Smooth muscle cell of the brain vasculature (primary cell): ENCODE data around the gene GLRX5.
"Not testable (repeated sequence)": the region's sequence is repeated elsewhere in the genome, so short reads cannot be mapped to it uniquely, and the experiment has no call there.

ENCODE experiments used
- DNase-seq: peaks from one replicate; pipeline ENCODE4 v3.0.0-alpha.2; 2012; ENCODE audit warnings: low read depth, low spot score

The GLRX5 gene

DNA sequence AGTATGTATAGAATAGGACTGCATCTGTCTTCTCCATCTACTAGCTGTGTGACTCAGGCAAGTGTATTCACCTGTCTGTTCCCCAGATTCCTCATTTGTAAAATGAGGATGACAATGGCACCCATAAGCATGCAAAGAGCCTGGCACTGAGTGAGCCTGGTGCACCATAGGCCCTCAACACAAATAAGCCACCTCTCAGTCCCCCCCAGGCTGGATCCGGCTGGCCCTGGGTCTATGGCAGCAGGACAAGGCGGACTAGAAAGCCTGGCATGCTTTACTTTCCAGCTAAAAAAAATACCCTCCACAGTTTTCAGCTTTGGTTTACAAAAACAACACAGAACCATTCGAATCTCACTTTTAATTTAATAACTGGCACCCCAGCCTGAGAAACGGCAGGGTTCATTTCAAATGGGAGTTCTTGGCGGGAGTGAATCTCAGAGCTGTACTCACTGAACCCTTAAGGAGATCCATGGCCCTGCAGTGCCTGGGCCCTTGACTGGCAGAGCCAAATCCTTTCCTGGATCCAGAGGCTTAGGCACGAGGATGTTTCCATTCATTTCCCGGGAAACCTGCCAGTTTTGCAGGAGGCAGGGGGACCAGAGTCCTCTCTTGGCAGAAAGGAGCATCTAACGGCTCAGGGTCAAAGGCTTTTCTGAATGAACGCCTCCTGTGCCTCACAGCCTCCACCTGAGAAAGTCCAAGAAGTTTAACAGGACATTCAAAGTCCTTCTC, 36.1 kb upstream of the GLRX5 start:
- DNase-seq = no peak

DNA sequence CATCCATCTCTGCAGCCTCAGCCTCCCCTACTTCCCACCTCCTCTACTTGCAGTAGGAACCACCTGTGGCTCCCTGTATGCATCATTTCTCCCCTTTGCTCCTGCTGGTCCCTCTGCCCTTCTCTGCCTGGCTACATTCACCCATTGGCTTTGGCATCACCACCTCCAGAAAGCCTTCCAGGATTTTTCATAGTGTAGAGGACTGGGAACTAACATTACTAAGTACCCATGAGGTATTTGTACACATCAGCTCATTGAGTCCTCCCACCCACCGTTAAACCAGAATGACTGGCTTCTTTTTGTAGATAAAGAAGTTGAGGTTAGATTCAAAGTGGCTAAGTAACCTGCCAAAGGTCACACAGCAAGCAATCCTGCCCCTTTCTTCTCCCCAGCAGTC, 35.5 kb upstream of the GLRX5 start:
- no peak for DNase-seq

DNA sequence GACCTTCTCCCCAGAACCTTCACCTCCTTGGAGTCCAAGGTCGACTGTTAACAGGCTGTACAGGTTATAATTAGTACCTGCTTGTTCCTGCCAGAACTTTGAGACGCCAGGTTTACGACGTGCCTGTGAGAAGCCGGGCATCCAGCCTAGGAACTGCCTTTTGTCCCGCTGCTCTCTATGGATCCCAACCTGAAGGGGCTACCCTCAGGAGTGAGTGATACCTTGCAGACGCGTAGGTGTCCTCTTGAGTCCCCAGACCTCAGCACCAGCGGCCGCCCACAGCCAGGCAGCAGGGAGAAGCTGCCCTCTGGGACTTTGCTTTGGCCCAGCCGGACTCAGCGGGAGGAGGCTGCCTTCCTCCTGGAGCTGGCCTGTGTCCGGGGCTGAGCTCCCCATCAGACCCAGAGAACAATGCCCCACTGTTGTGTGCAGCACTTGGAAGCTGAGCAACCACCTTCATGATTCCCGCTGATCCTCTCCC, 34.6 kb upstream of the GLRX5 start:
- no peak for DNase-seq

DNA sequence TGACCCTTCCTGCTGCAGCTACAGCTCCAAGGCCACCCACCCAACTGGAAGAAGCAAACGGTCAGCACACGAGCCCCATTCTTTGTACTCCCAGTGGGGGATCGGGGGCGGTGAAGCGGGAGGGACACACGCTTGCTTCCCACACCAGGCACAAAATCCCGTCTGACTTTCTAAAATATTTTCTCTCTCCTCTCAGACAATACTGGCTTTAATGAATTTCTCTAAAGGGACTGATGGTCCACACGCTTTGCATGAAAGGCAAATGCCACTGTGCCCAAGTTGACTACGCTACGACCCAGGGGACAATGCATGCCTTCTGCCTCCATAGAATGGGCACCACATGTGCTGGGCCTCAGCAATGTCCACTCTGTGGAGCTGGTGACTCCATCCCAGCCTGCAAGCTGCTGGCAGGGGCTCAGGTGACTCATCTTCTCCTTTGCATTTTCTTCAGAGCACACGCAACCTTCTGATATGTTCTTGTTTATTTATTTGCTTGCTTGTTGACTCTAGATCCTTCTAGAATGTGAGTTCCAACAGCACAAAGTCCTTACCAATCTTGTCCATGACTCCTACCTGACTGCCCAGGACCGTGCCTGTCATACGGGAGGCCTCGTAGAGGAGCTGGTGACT, 34.0 kb upstream of the GLRX5 start:
- DNase-seq = no peak

DNA sequence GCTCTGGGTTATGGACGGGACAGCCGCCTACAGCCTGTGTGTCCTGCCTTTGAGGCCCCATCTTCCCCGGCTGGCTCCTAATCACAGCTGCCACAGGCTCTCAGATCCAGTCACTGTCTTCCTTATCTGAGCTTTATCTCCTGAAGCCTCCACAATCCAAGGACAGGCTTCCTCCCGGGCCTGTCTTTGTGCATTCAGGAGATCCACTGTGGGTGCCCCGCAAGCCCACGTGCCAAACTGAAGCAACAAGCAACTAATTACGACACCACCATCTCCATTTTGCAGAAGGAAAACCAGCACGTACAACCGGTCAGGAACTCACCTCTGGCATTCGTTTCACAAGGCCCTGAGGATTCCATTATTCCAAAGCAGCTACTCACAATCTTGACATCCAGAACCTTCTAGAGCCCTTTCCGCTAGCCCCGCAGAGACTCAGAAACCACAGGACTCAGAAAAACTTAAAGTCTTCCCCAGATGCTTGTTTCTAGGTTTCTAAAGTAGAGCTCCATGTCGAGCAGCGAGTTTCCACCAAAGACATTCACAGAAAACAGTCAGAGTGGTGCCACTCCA, 32.4 kb upstream of the GLRX5 start:
- no peak for DNase-seq

DNA sequence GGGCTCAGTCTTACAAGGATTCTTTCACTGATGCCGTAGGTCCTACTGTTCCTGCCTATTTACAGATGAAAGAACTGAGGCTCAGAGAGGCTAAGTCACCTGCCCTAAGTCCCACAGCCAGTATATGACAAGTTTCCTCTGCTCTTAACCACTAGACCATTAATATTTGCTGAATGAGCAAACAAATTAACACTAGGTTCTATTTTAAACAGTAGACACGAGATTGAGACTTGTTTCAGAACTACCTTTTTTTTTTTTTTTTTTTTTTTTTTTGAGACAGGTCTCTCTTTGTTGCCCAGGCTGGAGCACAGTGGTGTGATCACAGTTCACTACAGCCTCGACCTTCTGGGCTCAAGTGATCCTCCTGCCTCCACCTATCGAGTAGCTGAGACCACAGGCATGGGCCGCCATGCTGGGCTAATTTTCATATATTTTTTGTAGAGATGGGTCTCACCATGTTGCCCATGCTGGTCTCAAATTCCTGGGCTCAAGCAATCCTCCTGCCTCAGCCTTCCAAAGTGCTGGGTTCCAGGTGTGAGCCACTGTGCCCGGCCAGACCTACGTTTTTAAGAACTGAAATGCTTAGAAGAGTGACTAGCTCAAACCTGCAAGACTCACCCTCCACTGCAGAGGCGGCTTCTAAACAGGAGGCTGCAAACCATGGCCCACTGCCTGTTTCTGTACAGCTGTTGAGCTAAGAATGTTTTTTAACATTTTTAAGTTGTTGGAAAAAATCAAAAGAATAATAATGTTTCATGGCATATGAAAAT, 31.3 kb upstream of the GLRX5 start:
- DNase-seq = no peak

DNA sequence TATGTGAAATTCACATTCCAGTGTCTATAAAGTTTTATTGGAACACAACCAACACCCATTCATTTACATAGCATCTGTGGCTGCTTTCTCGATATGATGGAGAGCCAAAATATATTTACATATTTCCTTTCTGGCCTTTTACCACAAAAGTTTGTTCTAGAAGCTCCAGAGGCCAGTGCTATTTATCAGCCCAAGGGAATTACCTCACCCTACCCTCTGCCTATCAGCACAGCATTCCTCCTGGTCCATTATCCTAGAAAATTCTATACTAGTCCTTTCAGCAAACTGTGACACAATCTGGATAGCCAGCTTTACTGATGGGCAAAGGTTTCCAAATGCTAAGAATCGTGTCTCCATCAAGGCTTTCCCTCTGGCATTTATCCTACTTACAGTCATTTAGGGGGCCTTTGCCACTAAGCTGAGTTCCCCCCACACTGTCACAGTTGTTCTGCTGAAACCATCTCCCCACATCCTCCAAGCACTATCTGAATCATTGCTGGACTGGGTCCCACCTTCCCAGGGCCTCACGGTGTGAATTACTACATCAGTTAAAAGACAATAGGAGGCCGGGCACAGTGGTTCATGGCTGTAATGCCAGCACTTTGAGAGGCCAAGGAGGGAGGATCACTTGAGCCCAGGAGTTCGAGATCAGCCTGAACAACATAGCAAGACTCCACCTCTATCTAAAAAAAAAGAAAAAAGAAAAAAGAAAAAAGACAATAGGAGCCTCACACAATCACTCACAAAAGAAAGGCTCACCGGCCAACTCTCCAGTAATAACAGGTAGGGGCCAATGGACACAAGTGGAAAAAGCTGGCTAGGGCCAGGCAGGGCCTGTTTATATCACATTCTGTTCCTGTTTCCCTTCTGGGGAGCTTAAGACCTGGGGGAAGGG, 30.5 kb upstream of the GLRX5 start:
- no peak for DNase-seq

DNA sequence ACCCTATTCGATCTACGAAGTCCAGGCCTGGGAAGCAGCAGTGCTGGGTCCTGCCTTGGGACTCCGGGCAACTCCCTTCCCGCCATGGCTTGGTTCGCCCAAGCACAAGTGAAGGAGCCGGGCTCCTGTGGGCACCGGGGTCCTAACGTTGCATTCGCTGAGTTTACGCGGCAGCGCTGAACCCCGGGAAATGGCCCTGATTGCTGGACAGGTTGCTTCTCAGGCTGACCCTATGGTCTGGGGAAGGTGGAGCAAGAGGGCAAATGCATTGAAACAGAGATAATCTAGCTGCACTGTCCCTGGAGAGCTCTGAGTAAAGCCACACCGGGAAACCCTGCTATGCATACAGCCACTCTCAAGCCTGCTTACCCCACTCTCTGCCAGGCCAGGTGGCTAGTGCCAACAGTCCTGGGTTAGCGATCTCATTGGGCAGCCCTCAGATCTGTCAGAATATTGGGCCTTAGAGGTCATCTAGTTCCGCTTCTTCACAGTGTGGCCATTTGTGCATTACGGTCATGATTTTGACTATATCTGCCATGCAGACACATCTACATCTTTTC, 29.7 kb upstream of the GLRX5 start:
- DNase-seq = no peak

DNA sequence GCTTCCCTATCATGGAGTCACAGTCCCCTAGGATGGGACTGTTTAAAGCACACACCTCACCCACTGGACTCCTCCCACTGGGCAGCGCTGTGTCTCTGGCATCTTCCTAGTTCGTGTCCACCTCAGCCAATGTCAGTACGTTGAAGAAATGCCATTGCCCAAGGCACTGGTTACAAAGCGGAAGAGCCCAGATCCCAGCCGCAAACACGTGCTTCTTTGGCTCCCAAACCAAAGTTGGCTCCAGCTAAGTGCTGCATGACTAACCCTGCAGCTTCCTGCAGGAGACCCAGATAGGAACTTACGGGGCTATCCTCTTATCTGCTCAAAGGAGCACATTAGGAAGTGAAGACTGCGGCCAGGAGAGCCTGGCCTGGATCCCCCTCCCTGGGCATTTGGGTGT, 27.7 kb upstream of the GLRX5 start:
- DNase-seq = no peak

DNA sequence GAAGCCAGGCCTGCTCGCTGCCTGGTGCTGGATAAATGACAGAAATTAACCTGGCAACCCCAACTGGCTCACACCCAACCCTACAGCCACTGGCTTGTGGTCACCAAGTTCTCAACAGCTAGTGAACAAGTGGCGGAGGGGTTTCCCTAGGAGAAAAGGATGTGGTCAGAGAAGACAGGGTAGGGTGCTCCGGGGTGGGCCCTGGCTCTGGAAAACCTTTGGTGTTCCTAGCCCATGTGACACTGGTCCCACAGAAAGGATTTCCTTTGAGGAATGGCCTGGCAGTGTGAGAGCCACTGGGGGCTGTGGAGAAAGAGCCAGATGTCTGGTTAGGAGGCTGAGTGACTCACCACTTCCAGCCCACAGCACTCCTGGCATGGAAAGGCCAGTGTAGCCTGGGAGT, 27.1 kb upstream of the GLRX5 start:
- no peak for DNase-seq

DNA sequence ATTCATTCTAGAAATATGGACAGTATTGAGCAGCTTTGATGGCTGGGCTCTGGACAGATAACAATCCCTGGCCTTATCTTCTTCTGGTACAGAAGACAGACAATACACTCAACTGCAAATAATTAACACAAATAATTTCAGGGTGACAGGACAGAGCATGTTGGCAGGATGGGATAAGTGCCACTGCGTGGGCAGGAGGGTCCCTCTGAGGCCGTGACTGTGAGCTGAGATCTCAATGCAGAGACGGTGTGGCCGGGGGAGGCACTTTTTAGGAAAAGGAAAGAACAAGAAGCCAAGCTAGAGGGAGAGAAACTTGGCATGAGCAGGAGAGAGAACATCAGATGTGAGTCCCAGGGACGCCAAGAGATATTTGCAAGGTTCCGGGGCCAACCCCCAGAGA, 26.5 kb upstream of the GLRX5 start:
- DNase-seq = no peak

DNA sequence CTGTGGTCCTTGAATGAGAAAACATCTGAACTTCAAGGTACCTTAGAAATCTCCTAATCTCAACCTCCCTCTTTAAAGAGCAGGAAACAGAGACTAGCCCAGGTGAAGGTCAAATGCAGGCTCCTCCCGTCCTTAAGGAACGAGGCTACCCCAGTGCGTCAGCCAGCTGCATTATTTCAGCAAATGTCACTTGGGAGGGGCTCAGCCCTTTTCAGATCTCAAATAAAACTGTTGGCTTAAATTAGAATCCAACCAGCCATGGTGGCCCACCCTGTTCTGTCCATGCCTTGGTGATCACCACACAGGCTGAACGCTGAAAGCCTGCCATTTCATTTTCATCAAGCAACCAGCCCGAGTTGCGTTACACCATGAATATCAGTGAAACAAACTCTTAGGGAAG, 25.4 kb upstream of the GLRX5 start:
- no peak for DNase-seq

DNA sequence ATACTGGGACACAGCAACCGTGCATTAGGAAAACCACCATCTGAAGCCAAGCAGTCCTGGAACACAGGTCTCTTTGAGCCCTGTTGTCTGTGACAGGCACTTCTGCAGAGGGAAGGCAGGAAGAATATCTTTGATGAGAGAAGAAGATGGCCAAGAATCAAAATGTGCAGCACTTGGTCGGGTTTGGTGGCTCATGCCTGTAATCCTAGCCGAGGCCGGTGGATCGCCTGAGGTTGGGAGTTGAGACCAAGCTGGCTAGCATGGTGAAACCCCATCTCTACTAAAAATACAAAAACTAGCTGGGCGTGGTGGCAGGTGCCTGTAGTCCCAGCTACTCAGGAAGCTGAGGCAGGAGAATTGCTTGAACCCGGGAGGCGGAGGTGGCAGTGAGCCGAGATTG, 24.5 kb upstream of the GLRX5 start:
- DNase-seq = not testable (repeated sequence)

DNA sequence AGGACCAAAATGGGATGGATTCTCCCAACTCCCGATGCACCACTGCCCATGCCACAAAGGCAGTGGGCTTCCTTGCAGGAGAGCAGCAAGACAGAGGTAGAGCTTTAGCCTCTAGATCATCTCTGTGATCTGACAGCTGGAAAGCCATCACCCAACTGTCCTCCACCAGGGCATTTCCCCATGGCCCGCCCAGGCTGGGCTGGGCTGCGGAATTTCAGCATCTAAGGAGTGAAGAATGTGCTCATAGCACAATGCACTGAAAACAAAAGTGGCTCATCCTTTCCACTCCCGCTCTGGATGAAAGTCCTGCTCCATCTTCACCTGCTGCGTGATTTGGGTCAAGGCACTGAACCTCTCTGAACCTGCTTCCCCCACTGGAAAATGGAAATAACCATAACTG, 24.0 kb upstream of the GLRX5 start:
- DNase-seq = no peak

DNA sequence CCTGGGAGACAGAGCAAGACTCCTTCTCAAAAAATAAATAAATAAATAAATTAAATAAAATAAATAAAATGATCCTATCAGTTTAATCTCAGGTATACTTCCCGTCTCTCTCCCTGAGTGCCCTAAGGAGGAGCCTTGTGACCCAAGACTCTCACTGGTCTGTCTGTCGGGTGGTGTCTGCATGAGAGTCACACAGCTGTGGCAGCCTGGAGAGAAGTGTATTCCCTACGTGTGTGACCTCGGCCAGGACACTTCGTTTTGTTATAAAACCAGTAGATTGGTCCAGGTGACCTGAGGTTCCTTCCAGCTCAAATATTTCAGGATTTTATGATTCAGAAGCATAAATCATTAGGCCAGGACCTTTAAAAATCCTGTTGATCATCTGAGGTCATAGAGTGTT, 23.2 kb upstream of the GLRX5 start:
- DNase-seq = no peak

DNA sequence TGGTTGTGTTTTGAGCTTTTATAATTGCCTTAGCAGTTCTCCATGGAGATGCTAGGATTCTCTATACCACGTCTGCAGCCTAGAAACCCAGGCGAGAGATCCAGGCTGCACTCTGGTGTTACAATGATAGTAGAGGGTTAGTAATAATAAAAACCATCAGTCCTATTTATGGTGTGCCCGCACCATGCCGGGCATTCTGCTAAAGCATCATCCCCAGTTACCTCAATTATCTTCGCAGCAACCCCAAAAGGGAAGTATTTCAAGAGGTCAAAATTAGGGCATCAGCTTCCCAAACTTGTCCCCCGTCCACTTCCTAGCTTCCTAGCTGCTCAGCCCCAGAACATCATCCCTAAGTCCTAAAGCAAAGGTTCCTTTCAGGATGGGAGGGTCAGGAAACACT, 21.6 kb upstream of the GLRX5 start:
- DNase-seq = no peak

DNA sequence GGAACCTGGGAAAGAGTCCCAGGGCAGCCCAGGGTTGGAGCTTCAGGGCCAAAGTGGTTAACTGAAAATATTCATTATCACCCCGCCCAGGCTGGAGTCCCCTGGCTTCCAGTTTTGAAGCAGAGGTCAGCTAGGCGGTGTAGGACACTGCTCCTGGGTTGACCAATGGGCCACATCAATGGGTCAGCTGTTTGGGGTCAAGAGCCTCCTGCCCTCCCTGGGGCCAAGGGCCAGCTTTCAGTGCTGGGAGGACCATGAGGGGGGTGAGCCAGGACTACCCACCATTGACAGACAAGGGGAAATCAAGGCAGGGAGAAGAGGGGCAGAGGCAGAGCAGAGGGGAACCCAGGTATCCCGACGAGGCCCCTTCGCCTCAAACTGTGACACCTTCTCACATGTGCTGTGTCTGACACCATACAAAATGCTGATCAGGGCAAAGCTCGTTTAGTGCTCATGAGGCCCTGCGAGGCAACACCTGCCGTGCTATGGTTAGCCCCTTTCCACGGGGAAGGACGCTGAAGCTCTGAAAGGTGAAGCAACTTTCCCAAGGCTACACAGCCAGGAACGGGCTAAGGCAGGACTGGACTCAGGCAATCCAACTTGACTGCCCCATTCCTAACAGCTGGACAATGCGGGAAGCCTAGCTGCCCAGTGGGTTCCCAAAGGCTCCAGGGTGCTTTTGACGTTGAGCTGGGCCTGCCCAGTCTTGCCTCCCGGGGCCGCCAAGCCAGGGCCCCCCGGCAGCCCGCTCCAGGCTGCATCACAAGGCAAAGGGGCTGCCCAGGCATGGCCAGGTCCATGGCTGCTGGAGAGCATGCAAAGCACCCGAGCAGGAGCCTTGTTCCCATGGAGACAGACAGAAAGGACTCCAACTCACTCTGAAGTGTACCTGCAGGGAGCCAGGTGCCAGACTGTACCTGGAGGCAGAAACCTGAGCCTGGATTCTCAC, 20.4 kb upstream of the GLRX5 start:
- DNase-seq = no peak

DNA sequence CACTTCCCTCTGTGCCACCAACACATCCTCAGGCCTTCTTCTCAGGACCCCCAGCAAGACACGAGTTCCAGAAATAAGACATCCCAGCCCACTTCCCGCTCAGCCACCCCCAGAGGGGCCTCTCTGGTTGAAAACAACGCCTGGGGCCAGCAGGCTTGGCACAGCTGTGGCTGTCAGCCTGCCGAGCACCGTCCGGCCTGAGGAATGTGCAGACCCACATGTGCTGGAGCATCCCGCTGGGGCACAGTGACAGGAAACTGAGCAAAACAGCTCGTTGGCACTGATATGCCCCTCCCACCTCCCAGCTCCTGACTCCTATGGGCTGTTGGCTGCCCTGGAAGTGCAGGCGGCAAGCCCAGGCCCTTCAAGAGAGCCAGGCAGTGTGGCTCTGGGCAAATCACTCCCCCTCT, 19.8 kb upstream of the GLRX5 start:
- peak; percentile 81 for DNase-seq

DNA sequence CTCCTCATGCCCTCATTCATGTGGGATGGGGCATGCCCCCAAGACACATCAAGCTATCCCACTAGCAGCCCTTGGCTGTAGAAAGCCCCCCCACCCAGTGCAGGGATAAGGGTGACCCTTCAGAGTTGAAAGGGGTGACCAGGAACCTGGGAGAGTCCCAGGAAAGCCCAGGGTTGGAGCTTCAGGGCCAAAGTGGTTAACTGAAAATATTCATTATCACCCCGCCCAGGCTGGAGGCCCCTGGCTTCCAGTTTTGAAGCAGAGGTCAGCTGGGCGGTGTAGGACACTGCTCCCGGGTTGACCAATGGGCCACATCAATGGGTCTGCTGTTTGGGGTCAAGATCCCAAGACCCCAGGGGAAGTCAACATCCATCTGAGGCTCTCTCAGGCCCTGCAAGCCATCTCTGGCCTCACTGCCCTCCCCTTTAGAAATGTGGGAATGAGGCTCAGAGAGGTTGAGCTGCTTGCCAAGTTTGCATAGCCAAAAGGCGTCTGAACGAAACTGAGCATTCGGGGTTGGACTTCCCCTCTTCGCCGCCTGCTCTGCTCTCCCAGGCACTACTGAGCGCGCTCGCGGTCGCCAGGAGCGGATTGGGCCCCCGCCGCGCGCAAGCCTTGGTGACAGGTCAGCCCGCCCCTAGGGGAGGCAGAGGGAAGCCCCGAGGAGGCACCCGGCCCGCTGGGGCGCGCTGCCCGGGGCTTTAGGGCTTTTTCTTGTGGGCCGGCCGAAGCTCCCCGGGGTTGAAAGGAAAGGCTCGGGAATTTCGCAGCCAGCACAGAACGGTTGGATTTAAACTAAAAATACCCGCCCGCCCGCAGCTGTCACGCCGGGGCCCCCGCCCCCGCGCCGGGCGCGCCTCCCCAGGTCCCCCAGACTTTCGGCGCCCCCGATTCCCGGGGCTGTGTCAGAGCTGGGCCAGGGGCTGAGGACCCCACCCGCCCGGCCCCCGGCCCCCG, 19.0 kb upstream of the GLRX5 start:
- no peak for DNase-seq
